ENCODE data around the gene NAPG. TPM values are rescaled to one million over a fixed set of nuclear protein-coding genes. Genes with fewer than 3 reads are reported as not detected.
A peak's percentile ranks its signal among the peaks of the same experiment; 100 is the strongest.

The NAPG gene
- total RNA-seq, 1 experiment from 2014 or later: 54.0 TPM

GRCh38 chr18:10487154-10487553 is 38.7 kb upstream of the NAPG start:
- no peak overlapping the region for H3K4me3 ChIP-seq (ENCODE audit: low read depth, low read length, poor library complexity, severe bottlenecking)
- no peak for DNase-seq (ENCODE audit: low spot score)
- H3K4me1 ChIP-seq (ENCODE audit: insufficient read depth, low read length, poor library complexity, severe bottlenecking): peaks cover 36% of the 10 kb centered on the region
- BruUV-seq (replicated peaks): no TSS peak
- no peaks in the 10 kb centered on the region for H3K27me3 ChIP-seq (replicated peaks; ENCODE audit: insufficient read depth, low read depth, low read length, poor library complexity)
- CTCF ChIA-PET: no interaction called here
- H3K36me3 ChIP-seq (ENCODE audit: insufficient read depth, low read length, poor library complexity, severe bottlenecking): peaks cover 83% of the 10 kb centered on the region
- no peaks in the 10 kb centered on the region for H3K9me3 ChIP-seq (ENCODE audit: low read depth, low read length, poor library complexity, severe bottlenecking)
- intact Hi-C loops (cut with micrococcal nuclease; ENCODE audit: unreplicated experiment): no loop called here
- POLR2A ChIA-PET (ENCODE audit: low non-redundant PET): no interaction called here
- peak overlapping the region; percentile 73 for H3K27ac ChIP-seq (ENCODE audit: low read depth, low read length, poor library complexity, severe bottlenecking)
- no peak for TF ChIP-seq EZH2 (IDR thresholded peaks at IDR 0.05; ENCODE audit: borderline replicate concordance, low read depth, low read length, poor library complexity, severe bottlenecking)
- no peak for TF ChIP-seq CTCF (conservative IDR thresholded peaks at IDR 0.05; ENCODE audit: low read depth, low read length)

GRCh38 chr18:10488017-10488416 is 37.8 kb upstream of the NAPG start:
- Histone ChIP-seq H3K4me1 (ENCODE audit: insufficient read depth, low read length, poor library complexity, severe bottlenecking) (peaks cover 36% of the 10 kb centered on the region), H3K27ac (ENCODE audit: low read depth, low read length, poor library complexity, severe bottlenecking) (peak overlapping the region; percentile 73), H3K4me3 (ENCODE audit: low read depth, low read length, poor library complexity, severe bottlenecking) (no peak overlapping the region), H3K9me3 (ENCODE audit: low read depth, low read length, poor library complexity, severe bottlenecking) (no peaks in the 10 kb centered on the region), H3K27me3 (replicated peaks; ENCODE audit: insufficient read depth, low read depth, low read length, poor library complexity) (no peaks in the 10 kb centered on the region), H3K36me3 (ENCODE audit: insufficient read depth, low read length, poor library complexity, severe bottlenecking) (peaks cover 75% of the 10 kb centered on the region)
- POLR2A ChIA-PET (ENCODE audit: low non-redundant PET): no interaction called here
- CTCF ChIA-PET: no interaction called here
- intact Hi-C loops (cut with micrococcal nuclease; ENCODE audit: unreplicated experiment): no loop called here
- TSS peak; percentile 41 for BruUV-seq (replicated peaks)
- DNase-seq (ENCODE audit: low spot score): no peak
- TF ChIP-seq CTCF (conservative IDR thresholded peaks at IDR 0.05; ENCODE audit: low read depth, low read length) (no peak), EZH2 (IDR thresholded peaks at IDR 0.05; ENCODE audit: borderline replicate concordance, low read depth, low read length, poor library complexity, severe bottlenecking) (no peak)

GRCh38 chr18:10490401-10491165 is 35.2 kb upstream of the NAPG start:
- BruUV-seq (replicated peaks): no TSS peak
- H3K4me3 ChIP-seq (ENCODE audit: low read depth, low read length, poor library complexity, severe bottlenecking): no peak overlapping the region
- intact Hi-C loops (cut with micrococcal nuclease; ENCODE audit: unreplicated experiment): no loop called here

More at GRCh38 chr18:10490401-10491165, 35.2 kb upstream of the NAPG start:
- no peak for TF ChIP-seq EZH2 (IDR thresholded peaks at IDR 0.05; ENCODE audit: borderline replicate concordance, low read depth, low read length, poor library complexity, severe bottlenecking)
- 0 out of 2 replicates have a peak, but pooled peaks have one; percentile 20 for TF ChIP-seq CTCF (conservative IDR thresholded peaks at IDR 0.05; ENCODE audit: low read depth, low read length)
- DNase-seq (ENCODE audit: low spot score): no peak
- Histone ChIP-seq H3K9me3 (ENCODE audit: low read depth, low read length, poor library complexity, severe bottlenecking) (no peaks in the 10 kb centered on the region), H3K4me1 (ENCODE audit: insufficient read depth, low read length, poor library complexity, severe bottlenecking) (peaks cover 27% of the 10 kb centered on the region), H3K27me3 (replicated peaks; ENCODE audit: insufficient read depth, low read depth, low read length, poor library complexity) (no peaks in the 10 kb centered on the region), H3K36me3 (ENCODE audit: insufficient read depth, low read length, poor library complexity, severe bottlenecking) (peaks cover 49% of the 10 kb centered on the region), H3K27ac (ENCODE audit: low read depth, low read length, poor library complexity, severe bottlenecking) (peak overlapping the region; percentile 52)
- POLR2A ChIA-PET (ENCODE audit: low non-redundant PET): interaction anchor here (0.8 kb wide), 1 partner anchor 13 kb away, joined by 3 read pairs; no protein-coding TSS in a partner anchor
- CTCF ChIA-PET: no interaction called here
